H1 (cell line): Measurements from ENCODE around the gene RETREG1. TPM values are rescaled to one million over a fixed set of nuclear protein-coding genes. Genes with fewer than 3 reads are reported as not detected.

ENCODE experiments used
- CTCF ChIA-PET: fragments of 300-600 bp; sonication (Branson Sonifier 250); formaldehyde crosslinking; loops from one replicate; lab custom pipeline; 2021; ENCODE audit not compliant: partially characterized antibody; lab: Charles Lee
- POLR2A ChIA-PET: fragments of 300-600 bp; sonication (Branson Sonifier 250); formaldehyde crosslinking; loops from one replicate; lab custom pipeline; 2021; ENCODE audit warnings: inconsistent platforms; ENCODE audit not compliant: partially characterized antibody; lab: Charles Lee
- DNase-seq, 2 experiments: peaks; one replicate each; pipeline versions ENCODE4 v3.0.0 to v3.0.0-alpha.2; 2010 to 2022; ENCODE audit warnings: low spot score in 2 of 2, low read depth in 1 of 2, mixed read lengths in 1 of 2
- FAIRE-seq: peaks from 2 replicates; lab custom pipeline; 2011; peaks lifted over from hg19 to GRCh38; lab: Jason Lieb, UNC
- H2AFZ ChIP-seq: 2 replicates; pipeline ENCODE4 v1.8.1; 2012; ENCODE audit warnings: low read length, inconsistent platforms
- H2AK5ac ChIP-seq: 2 replicates; pipeline ENCODE4 v1.6.1; 2013; ENCODE audit warnings: low read depth, low read length
- H2BK120ac ChIP-seq: replicated peaks from 2 replicates; pipeline ENCODE3; 2013; ENCODE audit warnings: low read depth, low read length, inconsistent platforms
- H2BK12ac ChIP-seq: 2 replicates; pipeline ENCODE4 v1.6.1; 2013; ENCODE audit warnings: low read depth, low read length
- H2BK15ac ChIP-seq: 2 replicates; pipeline ENCODE4 v1.6.1; 2013; ENCODE audit warnings: low read length
- H2BK20ac ChIP-seq: 2 replicates; pipeline ENCODE4 v1.6.1; 2013; ENCODE audit warnings: low read length
- H2BK5ac ChIP-seq: 2 replicates; pipeline ENCODE4 v1.6.1; 2013; ENCODE audit warnings: low read depth, low read length
- H3K14ac ChIP-seq: 2 replicates; pipeline ENCODE4 v1.6.1; 2013; ENCODE audit warnings: inconsistent platforms; ENCODE audit not compliant: insufficient read length
- H3K18ac ChIP-seq: 2 replicates; pipeline ENCODE4 v1.6.1; 2013; ENCODE audit warnings: low read length; ENCODE audit errors: extremely low read depth
- H3K23ac ChIP-seq: 2 replicates; pipeline ENCODE4 v1.6.1; 2013; ENCODE audit warnings: inconsistent platforms; ENCODE audit not compliant: insufficient read length
- H3K23me2 ChIP-seq: 2 replicates; pipeline ENCODE4 v1.6.1; 2013; ENCODE audit warnings: low read depth, low read length
- H3K27ac ChIP-seq: 2 replicates; pipeline ENCODE4 v1.6.1; 2011; ENCODE audit warnings: low read depth, low read length, inconsistent platforms
- H3K27me3 ChIP-seq, 4 experiments: replicated peaks in 1 of 4; 1 replicate in 1 of 4; 2 replicates in 3 of 4; pipeline versions ENCODE4 v1.6.1 to v1.8.1; 2011 to 2013; ENCODE audit warnings: low read length in 3 of 4, mild to moderate bottlenecking in 3 of 4, inconsistent platforms in 2 of 4, mixed read lengths in 2 of 4, moderate library complexity in 1 of 4; ENCODE audit not compliant: control insufficient read depth in 3 of 4, insufficient read depth in 3 of 4; ENCODE audit errors: extremely low read depth in 1 of 4
- H3K36me3 ChIP-seq, 4 experiments: 2 replicates each; pipeline versions ENCODE4 v1.6.1 to v1.8.1; 2011 to 2013; ENCODE audit warnings: mild to moderate bottlenecking in 4 of 4, low read length in 3 of 4, moderate library complexity in 2 of 4, control low read depth in 1 of 4, inconsistent platforms in 1 of 4; ENCODE audit not compliant: insufficient read depth in 4 of 4, control insufficient read depth in 2 of 4
- H3K4ac ChIP-seq: replicated peaks from 2 replicates; pipeline ENCODE3; 2013; ENCODE audit warnings: low read length, low read depth, mixed read lengths, inconsistent platforms; ENCODE audit not compliant: insufficient read length
- H3K4me1 ChIP-seq, 4 experiments: replicated peaks in 1 of 4; 1 replicate in 1 of 4; 2 replicates in 3 of 4; pipeline versions ENCODE4 v1.6.1 to v1.8.1; 2011 to 2013; ENCODE audit warnings: low read length in 3 of 4, inconsistent platforms in 2 of 4, mixed read lengths in 1 of 4; ENCODE audit not compliant: insufficient read depth in 4 of 4, control insufficient read depth in 3 of 4
- H3K4me2 ChIP-seq, 2 experiments: 2 replicates each; pipeline versions ENCODE4 v1.6.1 to v1.8.1; 2011 to 2013; ENCODE audit warnings: low read depth in 2 of 2, low read length in 2 of 2, control low read depth in 1 of 2, inconsistent platforms in 1 of 2, mild to moderate bottlenecking in 1 of 2; ENCODE audit not compliant: insufficient read depth in 1 of 2
- H3K4me3 ChIP-seq, 4 experiments: fragments of 200-600, 300-600 bp in 1 of 4; sonication (generic), shearing (Covaris generic), sonication (Bioruptor Twin) in 1 of 4; 2 replicates each; pipeline versions ENCODE4 v1.5.1 to v1.8.1; 2011 to 2016; ENCODE audit warnings: low read length in 4 of 4, low read depth in 3 of 4, control low read depth in 2 of 4, inconsistent platforms in 2 of 4, mild to moderate bottlenecking in 2 of 4, mixed read lengths in 1 of 4, moderate library complexity in 1 of 4; ENCODE audit not compliant: insufficient read depth in 2 of 4; ENCODE audit errors: extremely low read depth in 1 of 4
- H3K56ac ChIP-seq: replicated peaks from 2 replicates; pipeline ENCODE3; 2013; ENCODE audit warnings: low read depth, mild to moderate bottlenecking, mixed read lengths, low read length, inconsistent platforms; ENCODE audit not compliant: insufficient read length
- H3K79me1 ChIP-seq: 2 replicates; pipeline ENCODE4 v1.6.1; 2013; ENCODE audit warnings: low read depth, low read length, control low read depth
- H3K79me2 ChIP-seq, 2 experiments: 2 replicates each; pipeline versions ENCODE4 v1.6.1 to v1.8.1; 2012 to 2013; ENCODE audit warnings: low read length in 2 of 2, mild to moderate bottlenecking in 2 of 2, inconsistent platforms in 1 of 2; ENCODE audit not compliant: insufficient read depth in 2 of 2, control insufficient read depth in 1 of 2
- H3K9ac ChIP-seq, 4 experiments: replicated peaks in 1 of 4; 1 replicate in 1 of 4; 2 replicates in 3 of 4; pipeline versions ENCODE4 v1.6.1 to v1.8.1; 2011 to 2013; ENCODE audit warnings: low read depth in 3 of 4, low read length in 3 of 4, control low read depth in 2 of 4, mild to moderate bottlenecking in 2 of 4, moderate library complexity in 2 of 4, inconsistent platforms in 1 of 4; ENCODE audit errors: extremely low read depth in 1 of 4
- H3K9me3 ChIP-seq, 2 experiments: 2 replicates each; pipeline versions ENCODE4 v1.6.1 to v1.8.1; 2012 to 2013; ENCODE audit warnings: mild to moderate bottlenecking in 2 of 2, moderate library complexity in 2 of 2, control low read depth in 1 of 2, inconsistent platforms in 1 of 2, low read depth in 1 of 2, low read length in 1 of 2, mixed read lengths in 1 of 2; ENCODE audit not compliant: insufficient read depth in 2 of 2
- H4K20me1 ChIP-seq, 2 experiments: replicated peaks in 1 of 2; 2 replicates each; pipeline versions ENCODE3 to v1.8.1; 2011 to 2013; ENCODE audit warnings: inconsistent platforms in 2 of 2, low read length in 2 of 2, mild to moderate bottlenecking in 1 of 2; ENCODE audit not compliant: insufficient read depth in 2 of 2, control insufficient read depth in 1 of 2
- H4K5ac ChIP-seq: 2 replicates; pipeline ENCODE4 v1.6.1; 2013; ENCODE audit warnings: low read length, low read depth, mixed read lengths, inconsistent platforms; ENCODE audit not compliant: insufficient read length
- H4K8ac ChIP-seq: 2 replicates; pipeline ENCODE4 v1.8.0; 2013; ENCODE audit warnings: mild to moderate bottlenecking, moderate library complexity, low read length, inconsistent platforms; ENCODE audit not compliant: insufficient read depth; ENCODE audit errors: extremely low read depth
- H4K91ac ChIP-seq: replicated peaks from 2 replicates; pipeline ENCODE3; 2013; ENCODE audit warnings: low read length, mixed read lengths, inconsistent platforms; ENCODE audit not compliant: insufficient read length
- CBX5 ChIP-seq: fragments of 300-800, 300-1000 bp; sonication (generic); IDR thresholded peaks from 2 replicates; pipeline ENCODE4 v1.7.1; 2016; ENCODE audit warnings: antibody characterized with exemption, low read length, low read depth
- CBX8 ChIP-seq: fragments of 300-800, 300-1000 bp; sonication (generic); IDR thresholded peaks from 2 replicates; pipeline ENCODE4 v1.7.1; 2016; ENCODE audit warnings: low read depth, low read length, borderline replicate concordance
- CEBPB ChIP-seq: IDR thresholded peaks from 2 replicates; pipeline ENCODE4 v1.6.1; 2012; ENCODE audit warnings: low read depth, low read length
- CREB1 ChIP-seq: IDR thresholded peaks from 2 replicates; pipeline ENCODE4 v1.6.1; 2012; ENCODE audit warnings: inconsistent platforms
- EP300 ChIP-seq, 2 experiments: IDR thresholded peaks; 1 replicate in 1 of 2; 2 replicates in 1 of 2; pipeline ENCODE4 v1.6.1; 2011 to 2012; ENCODE audit warnings: low read depth in 2 of 2, low read length in 2 of 2, mild to moderate bottlenecking in 2 of 2, borderline replicate concordance in 1 of 2, inconsistent platforms in 1 of 2, moderate library complexity in 1 of 2
- FOSL1 ChIP-seq: IDR thresholded peaks from 2 replicates; pipeline ENCODE4 v1.6.1; 2011; ENCODE audit warnings: mild to moderate bottlenecking, low read depth, low read length, moderate library complexity; ENCODE audit not compliant: insufficient read depth
- RFX5 ChIP-seq: IDR thresholded peaks from 2 replicates; pipeline ENCODE4 v1.6.1; 2011; ENCODE audit warnings: low read depth, low read length, improper control_type of control experiment, borderline replicate concordance
- TCF12 ChIP-seq: IDR thresholded peaks from 2 replicates; pipeline ENCODE4 v1.6.1; 2011; ENCODE audit warnings: low read depth, mild to moderate bottlenecking, low read length
- WGBS, 2 experiments: shearing (Covaris generic) in 1 of 2; methylation state at CpG; one replicate each; pipeline versions ENCODE4 v1.1.6 to v1.1.7; 2013 to 2015; ENCODE audit warnings: low lambda C conversion rate in 2 of 2, mixed read lengths in 2 of 2, inconsistent platforms in 1 of 2, low coverage in 1 of 2, missing lambda C conversion rate in 1 of 2; ENCODE audit not compliant: insufficient replicate concordance in 2 of 2, insufficient coverage in 1 of 2, insufficient read length in 1 of 2; ENCODE audit errors: extremely low coverage in 1 of 2, missing lambda C conversion rate in 1 of 2; 5-methylcytosine and 5-hydroxymethylcytosine counted together
- polyA plus RNA-seq, 7 experiments: library from polyadenylated mRNA; depleted of rRNA in 3 of 7; stranded (reverse) in 5 of 7; unstranded in 2 of 7; fragments of >200 nt in 5 of 7; fragments of 200-250 nt in 2 of 7; gene quantifications; 1 replicate in 5 of 7; 2 replicates in 1 of 7; 4 replicates in 1 of 7; pipeline versions ENCODE4 v1.2.1 to v1.2.3, GENCODE V29; 2011 to 2013; ENCODE audit warnings: missing spikeins in 2 of 7, mixed read lengths in 2 of 7
- total RNA-seq: library from RNA; stranded (reverse); fragmentation: NEBNext Ultra II Directional; extraction: Animal tissue kit (Norgen Biotek cat#: 25700); gene quantifications from 2 replicates; pipeline ENCODE4 v1.2.1, GENCODE V29; 2021
- TF ChIP-seq, protein P1 (sequence below): IDR thresholded peaks from 2 replicates; pipeline ENCODE4 v1.6.1; 2011; ENCODE audit warnings: low read length, improper control_type of control experiment
- TF ChIP-seq, protein P2 (sequence below): IDR thresholded peaks from 2 replicates; pipeline ENCODE4 v1.6.1; 2011; ENCODE audit warnings: low read depth, mild to moderate bottlenecking, low read length; ENCODE audit not compliant: insufficient read depth
- TF ChIP-seq, protein P3 (sequence below): IDR thresholded peaks from 2 replicates; pipeline ENCODE4 v1.6.1; 2012; ENCODE audit warnings: low read length, inconsistent platforms

The RETREG1 gene
- total and polyA plus RNA-seq, 2 of the 8 experiments (the other 6 are each of a cell fraction or from before 2014, with no cell fraction given): 0.62 to 1.9 TPM

DNA sequence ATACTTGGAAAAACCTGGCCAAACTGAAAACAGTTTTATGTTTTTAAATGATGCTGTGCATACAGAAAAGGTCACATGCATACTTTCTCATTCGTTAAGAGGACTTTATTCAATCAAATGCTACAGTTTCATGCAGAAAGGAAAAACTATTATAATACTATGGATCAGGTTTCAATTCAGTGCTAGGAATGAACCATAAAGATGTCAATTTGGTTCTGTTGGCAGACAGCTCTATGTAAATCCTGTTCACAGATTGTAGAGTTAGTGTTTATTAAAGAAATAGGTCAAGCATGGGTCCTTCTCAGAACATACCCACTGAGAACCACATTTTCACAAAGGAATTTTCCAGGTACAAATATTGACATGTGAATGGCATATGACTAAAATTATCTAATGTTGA, 57.1 kb downstream of the RETREG1 start:
- CTCF ChIA-PET: interaction anchor here (0.8 to 6.0 kb wide), 8 partner anchors 8 to 644 kb away, joined by 3 to 40 read pairs (median 6); no protein-coding TSS in a partner anchor
- H2BK15ac ChIP-seq: no peak overlapping the region
- no peaks in the 10 kb centered on the region for H3K79me2 ChIP-seq
- H3K36me3 ChIP-seq: no peaks in the 10 kb centered on the region
- H4K20me1 ChIP-seq: no peaks in the 10 kb centered on the region
- H2BK12ac ChIP-seq: no peak overlapping the region
- no peak overlapping the region for H2BK20ac ChIP-seq
- no peaks in the 10 kb centered on the region for H3K27me3 ChIP-seq
- H3K9ac ChIP-seq: no peak overlapping the region
- POLR2A ChIA-PET: no interaction called here
- H3K23me2 ChIP-seq: no peaks in the 10 kb centered on the region
- no peak overlapping the region for H3K23ac ChIP-seq
- no peak overlapping the region for H4K8ac ChIP-seq
- WGBS, 2 experiments: 73% methylated on average over 1 of the region's 1 CpG; no CpG with 5 or more reads in 1 of the 2 experiments
- no peak overlapping the region for H3K14ac ChIP-seq
- no peak overlapping the region for H4K5ac ChIP-seq
- H3K18ac ChIP-seq: no peak overlapping the region
- no peak overlapping the region for H2BK120ac ChIP-seq
- H3K4me2 ChIP-seq: no peak overlapping the region
- H4K91ac ChIP-seq: no peak overlapping the region
- FAIRE-seq: no peak
- no peak overlapping the region for H3K4me3 ChIP-seq
- H2AK5ac ChIP-seq: no peak overlapping the region
- peaks cover 0 to 4% (median 0%) of the 10 kb centered on the region in 4 experiments; a peak in 2 of 7 replicates for H3K4me1 ChIP-seq
- H3K56ac ChIP-seq: no peak overlapping the region
- no peaks in the 10 kb centered on the region for H3K9me3 ChIP-seq
- no peak for DNase-seq
- H2BK5ac ChIP-seq: no peak overlapping the region
- H3K27ac ChIP-seq: no peak overlapping the region
- no peaks in the 10 kb centered on the region for H3K79me1 ChIP-seq
- no peak overlapping the region for H2AFZ ChIP-seq
- no peak overlapping the region for H3K4ac ChIP-seq
- TF ChIP-seq CREB1 (no peak), RFX5 (no peak), EP300 (IDR thresholded peaks at IDR 0.05; ENCODE audit: borderline replicate concordance in 1 of 2, low read depth in 2 of 2, low read length in 2 of 2) (no peak), CEBPB (no peak), FOSL1 (no peak), CBX5 (no peak), CBX8 (no peak), TCF12 (no peak)
- TF ChIP-seq, protein P1, sequence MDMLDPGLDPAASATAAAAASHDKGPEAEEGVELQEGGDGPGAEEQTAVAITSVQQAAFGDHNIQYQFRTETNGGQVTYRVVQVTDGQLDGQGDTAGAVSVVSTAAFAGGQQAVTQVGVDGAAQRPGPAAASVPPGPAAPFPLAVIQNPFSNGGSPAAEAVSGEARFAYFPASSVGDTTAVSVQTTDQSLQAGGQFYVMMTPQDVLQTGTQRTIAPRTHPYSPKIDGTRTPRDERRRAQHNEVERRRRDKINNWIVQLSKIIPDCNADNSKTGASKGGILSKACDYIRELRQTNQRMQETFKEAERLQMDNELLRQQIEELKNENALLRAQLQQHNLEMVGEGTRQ: no peak
- TF ChIP-seq, protein P2, sequence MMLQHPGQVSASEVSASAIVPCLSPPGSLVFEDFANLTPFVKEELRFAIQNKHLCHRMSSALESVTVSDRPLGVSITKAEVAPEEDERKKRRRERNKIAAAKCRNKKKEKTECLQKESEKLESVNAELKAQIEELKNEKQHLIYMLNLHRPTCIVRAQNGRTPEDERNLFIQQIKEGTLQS: no peak
- TF ChIP-seq, protein P3, sequence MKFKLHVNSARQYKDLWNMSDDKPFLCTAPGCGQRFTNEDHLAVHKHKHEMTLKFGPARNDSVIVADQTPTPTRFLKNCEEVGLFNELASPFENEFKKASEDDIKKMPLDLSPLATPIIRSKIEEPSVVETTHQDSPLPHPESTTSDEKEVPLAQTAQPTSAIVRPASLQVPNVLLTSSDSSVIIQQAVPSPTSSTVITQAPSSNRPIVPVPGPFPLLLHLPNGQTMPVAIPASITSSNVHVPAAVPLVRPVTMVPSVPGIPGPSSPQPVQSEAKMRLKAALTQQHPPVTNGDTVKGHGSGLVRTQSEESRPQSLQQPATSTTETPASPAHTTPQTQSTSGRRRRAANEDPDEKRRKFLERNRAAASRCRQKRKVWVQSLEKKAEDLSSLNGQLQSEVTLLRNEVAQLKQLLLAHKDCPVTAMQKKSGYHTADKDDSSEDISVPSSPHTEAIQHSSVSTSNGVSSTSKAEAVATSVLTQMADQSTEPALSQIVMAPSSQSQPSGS: no peak
